Smooth muscle cell (in vitro differentiated cells): ENCODE results near the gene VASH1. TPM values are rescaled to one million over a fixed set of nuclear protein-coding genes. Genes with fewer than 3 reads are reported as not detected.

ENCODE experiments used
- DNase-seq: peaks from one replicate; lab custom pipeline; 2025; ENCODE audit not compliant: unreplicated experiment; lab: John Stamatoyannopoulos, UW
- H2AFZ ChIP-seq: fragments of 200-600 bp; sonication (generic); 2 replicates; pipeline ENCODE4 v1.6.0; 2016; ENCODE audit warnings: antibody characterized with exemption, low read depth, mild to moderate bottlenecking
- H3F3A ChIP-seq: fragments of 200-600 bp; sonication (generic); 2 replicates; pipeline ENCODE4 v1.6.0; 2017; ENCODE audit warnings: antibody characterized with exemption, low read depth
- H3K27ac ChIP-seq: fragments of 200-600 bp; sonication (generic); 2 replicates; pipeline ENCODE4 v1.5.1; 2016; ENCODE audit warnings: low read depth, mild to moderate bottlenecking
- H3K27me3 ChIP-seq: fragments of 200-600 bp; sonication (generic); 2 replicates; pipeline ENCODE4 v1.6.1; 2016; ENCODE audit warnings: low read depth, mild to moderate bottlenecking
- H3K36me3 ChIP-seq: fragments of 200-600 bp; sonication (generic); 2 replicates; pipeline ENCODE4 v1.5.1; 2016; ENCODE audit warnings: low read depth
- H3K4me1 ChIP-seq: fragments of 200-600 bp; sonication (generic); 2 replicates; pipeline ENCODE4 v1.5.1; 2016; ENCODE audit warnings: low read depth
- H3K4me2 ChIP-seq: fragments of 200-600 bp; sonication (generic); 2 replicates; pipeline ENCODE4 v1.6.0; 2016; ENCODE audit warnings: mild to moderate bottlenecking
- H3K4me3 ChIP-seq: fragments of 200-600 bp; sonication (generic); 2 replicates; pipeline ENCODE4 v1.5.1; 2016; ENCODE audit warnings: mild to moderate bottlenecking
- H3K79me2 ChIP-seq: fragments of 200-600 bp; sonication (generic); 2 replicates; pipeline ENCODE4 v1.6.0; 2016; ENCODE audit warnings: low read depth, mild to moderate bottlenecking
- H3K9ac ChIP-seq: fragments of 200-600 bp; sonication (generic); 2 replicates; pipeline ENCODE4 v1.6.0; 2016; ENCODE audit warnings: low read depth
- H3K9me3 ChIP-seq: fragments of 200-600 bp; sonication (generic); replicated peaks from 2 replicates; pipeline ENCODE4 v1.5.1; 2016; ENCODE audit warnings: low read depth
- H4K20me1 ChIP-seq: fragments of 200-600 bp; sonication (generic); 2 replicates; pipeline ENCODE4 v1.6.0; 2016; ENCODE audit warnings: low read depth
- WGBS: methylation state at CpG from one replicate; pipeline ENCODE4 v1.1.7; 2016; ENCODE audit warnings: low lambda C conversion rate; 5-methylcytosine and 5-hydroxymethylcytosine counted together
- polyA plus RNA-seq: library from polyadenylated mRNA; unstranded; fragments of >200 nt; fragmentation: Nextera tagmentation; extraction: Ambion mirVana; gene quantifications from 2 replicates; pipeline ENCODE4 v1.2.1, GENCODE V29; 2016
- total RNA-seq: library from RNA; depleted of rRNA; stranded (reverse); fragments of >200 nt; gene quantifications from 2 replicates; pipeline ENCODE4 v1.2.3, GENCODE V29; 2014
- TF ChIP-seq, protein P1 (sequence below): fragments of 200-600 bp; sonication (generic); IDR thresholded peaks from 2 replicates; pipeline ENCODE4 v1.5.1; 2017; ENCODE audit warnings: borderline replicate concordance, mild to moderate bottlenecking, antibody characterized with exemption; ENCODE audit not compliant: insufficient read depth, poor library complexity, severe bottlenecking

The VASH1 gene
- total and polyA plus RNA-seq, 2 experiments from 2014 or later = 23.8 to 39.3 TPM

DNA sequence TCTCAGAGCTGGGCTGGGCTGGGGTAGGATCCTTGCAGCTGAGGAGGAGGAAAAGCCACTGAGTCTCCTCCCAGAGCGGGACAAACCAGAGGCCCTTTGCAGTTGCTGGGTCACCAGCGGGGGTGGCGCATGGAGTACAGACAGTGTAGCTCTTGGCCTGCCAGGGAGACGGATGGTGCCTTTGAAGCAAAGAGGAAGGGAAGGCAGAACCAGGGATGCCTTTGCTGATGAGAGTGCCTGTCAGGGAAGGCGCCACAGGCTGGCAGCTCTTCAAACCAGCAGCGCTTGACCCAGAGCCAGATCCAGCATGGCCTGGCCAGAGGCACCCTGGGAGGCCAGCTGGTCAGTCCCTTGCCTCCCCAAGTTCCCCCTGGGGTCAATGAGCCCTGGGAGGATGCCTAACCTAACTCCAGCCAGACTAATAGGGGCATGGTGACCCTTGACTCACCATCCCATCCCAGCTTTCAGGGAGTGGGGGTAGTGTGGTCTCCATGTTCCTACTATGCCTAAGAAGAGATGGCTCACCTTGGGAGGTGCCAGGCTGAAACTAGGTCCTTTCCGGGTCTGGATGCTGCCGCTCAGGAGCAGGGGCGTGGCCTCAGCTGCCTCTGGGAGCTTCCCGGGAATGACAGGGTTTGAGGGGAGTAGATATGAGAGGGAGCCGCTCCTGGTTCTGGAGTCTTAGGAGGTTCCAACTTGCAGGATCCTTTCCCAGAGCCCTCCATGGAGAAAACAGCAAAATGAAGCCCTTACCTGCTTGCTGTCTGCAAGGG, 19.8 kb downstream of the VASH1 start:
- no peak for DNase-seq
- no peak overlapping the region for H3K4me3 ChIP-seq
- no peaks in the 10 kb centered on the region for H3K36me3 ChIP-seq
- H3K9me3 ChIP-seq = no peaks in the 10 kb centered on the region
- H4K20me1 ChIP-seq = no peaks in the 10 kb centered on the region
- no peak overlapping the region for H3K9ac ChIP-seq
- no peaks in the 10 kb centered on the region for H3K27me3 ChIP-seq
- peak overlapping the region; percentile 54 for H3K27ac ChIP-seq
- H3K4me2 ChIP-seq = peak overlapping the region; percentile 45
- 67% methylated on average over 11 of the region's 11 CpGs for WGBS
- no peak overlapping the region for H2AFZ ChIP-seq
- H3F3A ChIP-seq = peaks cover 21% of the 10 kb centered on the region
- TF ChIP-seq, protein P1, sequence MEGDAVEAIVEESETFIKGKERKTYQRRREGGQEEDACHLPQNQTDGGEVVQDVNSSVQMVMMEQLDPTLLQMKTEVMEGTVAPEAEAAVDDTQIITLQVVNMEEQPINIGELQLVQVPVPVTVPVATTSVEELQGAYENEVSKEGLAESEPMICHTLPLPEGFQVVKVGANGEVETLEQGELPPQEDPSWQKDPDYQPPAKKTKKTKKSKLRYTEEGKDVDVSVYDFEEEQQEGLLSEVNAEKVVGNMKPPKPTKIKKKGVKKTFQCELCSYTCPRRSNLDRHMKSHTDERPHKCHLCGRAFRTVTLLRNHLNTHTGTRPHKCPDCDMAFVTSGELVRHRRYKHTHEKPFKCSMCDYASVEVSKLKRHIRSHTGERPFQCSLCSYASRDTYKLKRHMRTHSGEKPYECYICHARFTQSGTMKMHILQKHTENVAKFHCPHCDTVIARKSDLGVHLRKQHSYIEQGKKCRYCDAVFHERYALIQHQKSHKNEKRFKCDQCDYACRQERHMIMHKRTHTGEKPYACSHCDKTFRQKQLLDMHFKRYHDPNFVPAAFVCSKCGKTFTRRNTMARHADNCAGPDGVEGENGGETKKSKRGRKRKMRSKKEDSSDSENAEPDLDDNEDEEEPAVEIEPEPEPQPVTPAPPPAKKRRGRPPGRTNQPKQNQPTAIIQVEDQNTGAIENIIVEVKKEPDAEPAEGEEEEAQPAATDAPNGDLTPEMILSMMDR = no peak
- H3K4me1 ChIP-seq = no peaks in the 10 kb centered on the region
- H3K79me2 ChIP-seq = no peaks in the 10 kb centered on the region

DNA sequence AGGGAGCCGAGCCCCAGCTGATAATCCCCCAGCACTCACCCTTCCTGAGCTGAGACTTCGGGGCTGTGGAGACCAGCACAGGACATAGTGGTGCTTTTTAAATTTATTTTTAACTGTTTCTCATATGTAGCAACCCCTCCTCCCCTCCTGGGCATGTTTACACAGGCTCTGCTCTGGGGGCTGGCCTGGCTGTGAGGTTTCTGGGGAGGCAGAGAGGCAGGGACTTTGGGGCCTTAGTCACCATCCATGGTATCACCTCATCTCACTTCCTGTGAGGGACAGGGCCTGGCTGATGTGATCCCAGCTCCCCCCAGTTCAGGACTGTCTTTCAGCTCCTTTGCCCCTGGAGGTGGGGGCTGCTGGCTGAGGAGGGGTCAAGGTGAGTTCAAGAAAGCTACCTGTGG, 20.4 kb downstream of the VASH1 start:
- no peaks in the 10 kb centered on the region for H3K9me3 ChIP-seq
- H3F3A ChIP-seq = peaks cover 21% of the 10 kb centered on the region
- H3K9ac ChIP-seq = peak overlapping the region; percentile 2
- no peak overlapping the region for H2AFZ ChIP-seq
- H3K27ac ChIP-seq = peak overlapping the region; percentile 54
- H4K20me1 ChIP-seq = no peaks in the 10 kb centered on the region
- no peaks in the 10 kb centered on the region for H3K4me1 ChIP-seq
- no peak overlapping the region for H3K4me3 ChIP-seq
- H3K4me2 ChIP-seq = peak overlapping the region; percentile 45
- H3K27me3 ChIP-seq = no peaks in the 10 kb centered on the region
- H3K79me2 ChIP-seq = no peaks in the 10 kb centered on the region
- 57% methylated on average over 2 of the region's 2 CpGs for WGBS
- no peak for DNase-seq
- TF ChIP-seq, protein P1 = no peak
- no peaks in the 10 kb centered on the region for H3K36me3 ChIP-seq

DNA sequence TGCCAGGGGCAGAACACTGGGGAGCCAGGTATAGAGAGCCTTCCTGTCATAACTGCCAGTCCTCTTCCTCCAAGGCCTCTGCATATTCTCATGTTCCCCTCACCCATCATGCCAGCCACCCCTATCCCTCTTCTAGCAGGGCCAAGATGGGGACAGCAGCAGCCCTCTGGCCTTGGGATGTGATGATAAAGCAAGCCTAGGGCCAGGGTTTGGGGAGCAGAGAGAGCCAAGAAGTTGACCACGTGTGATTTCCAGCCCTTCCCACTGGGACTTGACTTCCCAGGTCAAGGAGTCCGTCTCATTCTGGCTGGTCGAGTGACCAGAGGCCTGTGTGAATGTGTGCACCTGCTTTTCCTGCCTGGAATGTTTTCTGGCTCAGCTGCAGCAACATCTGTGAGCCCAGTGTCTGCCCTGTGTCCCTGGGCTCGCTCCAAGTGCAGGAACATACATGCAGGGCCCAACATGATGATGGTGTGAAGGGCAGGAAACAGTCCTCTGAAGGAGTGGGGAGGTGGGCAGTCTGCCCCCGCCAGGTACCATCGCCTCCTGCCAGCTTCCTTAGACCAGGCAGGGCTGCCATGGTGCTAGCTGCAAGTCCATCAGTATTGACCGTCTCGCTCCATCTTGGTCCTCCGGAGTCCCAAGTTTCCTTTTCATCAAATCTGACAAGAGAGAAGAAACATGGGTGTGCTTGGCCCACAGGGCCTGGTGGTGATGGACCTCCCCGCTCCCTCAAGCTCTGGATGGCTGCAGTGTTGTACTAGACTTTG, 21.0 kb downstream of the VASH1 start:
- WGBS = 94% methylated on average over 10 of the region's 10 CpGs
- peak overlapping the region; percentile 45 for H3K4me2 ChIP-seq
- no peaks in the 10 kb centered on the region for H3K4me1 ChIP-seq
- H3K36me3 ChIP-seq = no peaks in the 10 kb centered on the region
- peaks cover 21% of the 10 kb centered on the region for H3F3A ChIP-seq
- H3K9me3 ChIP-seq = no peaks in the 10 kb centered on the region
- peak overlapping the region; percentile 54 for H3K27ac ChIP-seq
- H4K20me1 ChIP-seq = no peaks in the 10 kb centered on the region
- no peak overlapping the region for H3K4me3 ChIP-seq
- DNase-seq = no peak
- H3K27me3 ChIP-seq = no peaks in the 10 kb centered on the region
- no peaks in the 10 kb centered on the region for H3K79me2 ChIP-seq
- TF ChIP-seq, protein P1 = no peak
- peak overlapping the region; percentile 2 for H3K9ac ChIP-seq
- H2AFZ ChIP-seq = no peak overlapping the region
